ENCODE results near the gene ZDHHC6. TPM values are rescaled to one million over a fixed set of nuclear protein-coding genes. Genes with fewer than 3 reads are reported as not detected.

ZDHHC6 gene
- total and polyA plus RNA-seq, 4 donors: 25.8 to 38.3 (median 30.1) TPM

DNA sequence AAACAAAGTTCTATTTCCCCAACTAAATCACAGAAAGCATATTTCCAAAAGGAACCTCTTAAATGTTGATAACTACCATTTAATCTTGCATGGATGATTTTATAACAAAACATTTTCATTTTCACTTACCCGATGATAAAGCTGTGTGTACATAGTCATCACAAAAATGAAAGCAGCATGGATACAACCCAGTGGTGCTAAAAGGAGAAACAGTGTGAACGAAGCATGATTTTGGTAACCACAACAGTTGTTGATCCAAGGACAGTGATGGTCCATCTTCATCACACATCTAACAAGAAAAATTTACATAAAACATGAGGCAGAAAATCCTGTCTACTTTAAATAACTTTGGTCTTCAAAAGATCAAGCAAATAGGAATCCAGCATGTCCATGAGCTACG, 4.7 kb downstream of the ZDHHC6 start:
- H3K27ac ChIP-seq (ENCODE audit: low read depth in 1 of 2, low read length in 1 of 2): no peak overlapping the region
- no peak overlapping the region for H3K4me3 ChIP-seq
- peaks cover 0 to 12% (median 9%) of the 10 kb centered on the region in 5 donors for H3K4me1 ChIP-seq (ENCODE audit: control insufficient read depth in 5 of 5, insufficient read depth in 5 of 5, low read length in 5 of 5)
- H3K9ac ChIP-seq (ENCODE audit: insufficient read depth in 1 of 2, low read length in 2 of 2): no peak overlapping the region
- TF ChIP-seq, protein P1, sequence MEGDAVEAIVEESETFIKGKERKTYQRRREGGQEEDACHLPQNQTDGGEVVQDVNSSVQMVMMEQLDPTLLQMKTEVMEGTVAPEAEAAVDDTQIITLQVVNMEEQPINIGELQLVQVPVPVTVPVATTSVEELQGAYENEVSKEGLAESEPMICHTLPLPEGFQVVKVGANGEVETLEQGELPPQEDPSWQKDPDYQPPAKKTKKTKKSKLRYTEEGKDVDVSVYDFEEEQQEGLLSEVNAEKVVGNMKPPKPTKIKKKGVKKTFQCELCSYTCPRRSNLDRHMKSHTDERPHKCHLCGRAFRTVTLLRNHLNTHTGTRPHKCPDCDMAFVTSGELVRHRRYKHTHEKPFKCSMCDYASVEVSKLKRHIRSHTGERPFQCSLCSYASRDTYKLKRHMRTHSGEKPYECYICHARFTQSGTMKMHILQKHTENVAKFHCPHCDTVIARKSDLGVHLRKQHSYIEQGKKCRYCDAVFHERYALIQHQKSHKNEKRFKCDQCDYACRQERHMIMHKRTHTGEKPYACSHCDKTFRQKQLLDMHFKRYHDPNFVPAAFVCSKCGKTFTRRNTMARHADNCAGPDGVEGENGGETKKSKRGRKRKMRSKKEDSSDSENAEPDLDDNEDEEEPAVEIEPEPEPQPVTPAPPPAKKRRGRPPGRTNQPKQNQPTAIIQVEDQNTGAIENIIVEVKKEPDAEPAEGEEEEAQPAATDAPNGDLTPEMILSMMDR (IDR thresholded peaks at IDR 0.05; ENCODE audit: control extremely low read depth, extremely low read depth): no peak
- WGBS, 2 donors: 79 to 91% methylated on average over 3 of the region's 3 CpGs
- ATAC-seq (ENCODE audit: insufficient read depth, low FRiP score) (no peak), DNase-seq (no peak)
- peaks cover 0 to under 1% (median 0%) of the 10 kb centered on the region in 4 donors for H3K9me3 ChIP-seq (ENCODE audit: control insufficient read depth in 4 of 4, insufficient read depth in 3 of 4, low read length in 3 of 4)
- H3K27me3 ChIP-seq (ENCODE audit: control insufficient read depth in 3 of 3, insufficient read depth in 3 of 3, low read length in 2 of 3): no peaks in the 10 kb centered on the region
- peaks cover 9 to 41% (median 34%) of the 10 kb centered on the region in 4 donors for H3K36me3 ChIP-seq (ENCODE audit: control insufficient read depth in 4 of 4, insufficient read depth in 4 of 4, low read length in 4 of 4)

DNA sequence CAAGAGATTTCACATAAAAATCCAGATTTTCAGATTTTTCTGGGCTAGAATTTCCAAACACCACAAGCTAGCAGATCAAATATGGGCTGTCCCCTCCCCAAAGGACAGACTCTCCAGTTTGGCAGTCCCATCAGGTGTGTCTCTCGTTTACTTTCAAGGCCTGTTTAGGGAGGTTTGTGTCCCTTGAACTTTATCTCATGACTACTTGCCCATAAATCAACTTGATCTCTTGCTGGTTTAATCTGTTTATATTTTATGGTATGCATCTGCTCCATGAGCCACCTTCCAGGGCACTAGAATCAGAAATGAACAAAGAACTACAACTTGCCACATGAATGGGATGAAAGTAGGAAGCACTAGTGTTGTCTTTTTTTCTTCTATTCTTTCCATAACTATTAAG, 5.2 kb downstream of the ZDHHC6 start:
- H3K36me3 ChIP-seq (ENCODE audit: control insufficient read depth in 4 of 4, insufficient read depth in 4 of 4, low read length in 4 of 4): peaks cover 9 to 43% (median 36%) of the 10 kb centered on the region in 4 donors
- H3K4me1 ChIP-seq (ENCODE audit: control insufficient read depth in 5 of 5, insufficient read depth in 5 of 5, low read length in 5 of 5): peaks cover 0 to 12% (median 9%) of the 10 kb centered on the region in 5 donors
- WGBS, 2 donors: 89 to 90% methylated on average over 1 of the region's 1 CpG
- no peaks in the 10 kb centered on the region for H3K27me3 ChIP-seq (ENCODE audit: control insufficient read depth in 3 of 3, insufficient read depth in 3 of 3, low read length in 2 of 3)
- no peak for DNase-seq
- no peaks in the 10 kb centered on the region for H3K9me3 ChIP-seq (ENCODE audit: control insufficient read depth in 4 of 4, insufficient read depth in 3 of 4, low read length in 3 of 4)
- TF ChIP-seq, protein P1 (IDR thresholded peaks at IDR 0.05; ENCODE audit: control extremely low read depth, extremely low read depth): no peak
- no peak overlapping the region for H3K27ac ChIP-seq (ENCODE audit: low read depth in 1 of 2, low read length in 1 of 2)
- H3K9ac ChIP-seq (ENCODE audit: insufficient read depth in 1 of 2, low read length in 2 of 2): no peak overlapping the region
- no peak overlapping the region for H3K4me3 ChIP-seq
- no peak for ATAC-seq (ENCODE audit: insufficient read depth, low FRiP score)

DNA sequence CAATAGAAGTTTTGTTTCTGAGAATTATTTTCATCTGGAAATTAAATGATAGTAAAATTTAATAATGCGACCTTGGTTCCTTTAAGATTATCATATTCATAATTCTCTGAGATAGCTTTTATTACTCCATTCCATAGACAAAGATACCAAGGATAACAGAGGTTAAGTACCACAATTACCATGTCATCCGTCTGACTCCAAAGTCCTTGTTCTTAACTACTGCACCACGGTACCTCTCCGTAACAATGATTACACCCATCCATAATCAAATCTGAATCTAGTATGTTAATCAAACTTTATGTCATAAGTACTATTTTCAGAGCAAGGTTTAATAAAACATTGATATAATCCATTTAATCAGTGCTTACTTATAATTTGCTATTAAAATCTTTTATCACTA, 8.4 kb downstream of the ZDHHC6 start:
- Histone ChIP-seq H3K4me3 (no peak overlapping the region), H3K9ac (ENCODE audit: insufficient read depth in 1 of 2, low read length in 2 of 2) (no peak overlapping the region), H3K27ac (ENCODE audit: low read depth in 1 of 2, low read length in 1 of 2) (no peak overlapping the region), H3K36me3 (ENCODE audit: control insufficient read depth in 4 of 4, insufficient read depth in 4 of 4, low read length in 4 of 4) (peaks cover 12 to 47% (median 36%) of the 10 kb centered on the region in 4 donors), H3K9me3 (ENCODE audit: control insufficient read depth in 4 of 4, insufficient read depth in 3 of 4, low read length in 3 of 4) (no peaks in the 10 kb centered on the region), H3K27me3 (ENCODE audit: control insufficient read depth in 3 of 3, insufficient read depth in 3 of 3, low read length in 2 of 3) (no peaks in the 10 kb centered on the region), H3K4me1 (ENCODE audit: control insufficient read depth in 5 of 5, insufficient read depth in 5 of 5, low read length in 5 of 5) (no peaks in the 10 kb centered on the region)
- 97% methylated on average over 4 of the region's 4 CpGs for WGBS, 2 donors
- ATAC-seq (ENCODE audit: insufficient read depth, low FRiP score) (no peak), DNase-seq (no peak)
- TF ChIP-seq, protein P1 (IDR thresholded peaks at IDR 0.05; ENCODE audit: control extremely low read depth, extremely low read depth): no peak
